MM.1S (cell line): Measurements from ENCODE around the gene SGK1.

Experiments used
- EZH2 ChIP-seq: fragments of 300-600 bp; sonication (generic); optimal IDR thresholded peaks from 2 replicates; pipeline ENCODE3; 2017; ENCODE audit warnings: low read depth, mild to moderate bottlenecking, antibody characterized with exemption, low read length, mixed read lengths
- TF ChIP-seq, protein P1 (sequence below): fragments of 300-600 bp; sonication (generic); IDR thresholded peaks from 2 replicates; pipeline ENCODE4 v1.5.1; 2016; ENCODE audit warnings: antibody characterized with exemption, low read length, mixed read lengths

GRCh38 chr6:134323294-134323693 is 5.4 kb upstream of the SGK1 start:
- TF ChIP-seq, protein P1, sequence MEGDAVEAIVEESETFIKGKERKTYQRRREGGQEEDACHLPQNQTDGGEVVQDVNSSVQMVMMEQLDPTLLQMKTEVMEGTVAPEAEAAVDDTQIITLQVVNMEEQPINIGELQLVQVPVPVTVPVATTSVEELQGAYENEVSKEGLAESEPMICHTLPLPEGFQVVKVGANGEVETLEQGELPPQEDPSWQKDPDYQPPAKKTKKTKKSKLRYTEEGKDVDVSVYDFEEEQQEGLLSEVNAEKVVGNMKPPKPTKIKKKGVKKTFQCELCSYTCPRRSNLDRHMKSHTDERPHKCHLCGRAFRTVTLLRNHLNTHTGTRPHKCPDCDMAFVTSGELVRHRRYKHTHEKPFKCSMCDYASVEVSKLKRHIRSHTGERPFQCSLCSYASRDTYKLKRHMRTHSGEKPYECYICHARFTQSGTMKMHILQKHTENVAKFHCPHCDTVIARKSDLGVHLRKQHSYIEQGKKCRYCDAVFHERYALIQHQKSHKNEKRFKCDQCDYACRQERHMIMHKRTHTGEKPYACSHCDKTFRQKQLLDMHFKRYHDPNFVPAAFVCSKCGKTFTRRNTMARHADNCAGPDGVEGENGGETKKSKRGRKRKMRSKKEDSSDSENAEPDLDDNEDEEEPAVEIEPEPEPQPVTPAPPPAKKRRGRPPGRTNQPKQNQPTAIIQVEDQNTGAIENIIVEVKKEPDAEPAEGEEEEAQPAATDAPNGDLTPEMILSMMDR: no peak
- TF ChIP-seq EZH2: no peak
